ENCODE data around the gene NOP10. TPM values are rescaled to one million over a fixed set of nuclear protein-coding genes. Genes with fewer than 3 reads are reported as not detected.
A peak's percentile ranks its signal among the peaks of the same experiment; 100 is the strongest.

Gene NOP10
- total RNA-seq, 1 experiment from 2014 or later = 257 TPM

DNA sequence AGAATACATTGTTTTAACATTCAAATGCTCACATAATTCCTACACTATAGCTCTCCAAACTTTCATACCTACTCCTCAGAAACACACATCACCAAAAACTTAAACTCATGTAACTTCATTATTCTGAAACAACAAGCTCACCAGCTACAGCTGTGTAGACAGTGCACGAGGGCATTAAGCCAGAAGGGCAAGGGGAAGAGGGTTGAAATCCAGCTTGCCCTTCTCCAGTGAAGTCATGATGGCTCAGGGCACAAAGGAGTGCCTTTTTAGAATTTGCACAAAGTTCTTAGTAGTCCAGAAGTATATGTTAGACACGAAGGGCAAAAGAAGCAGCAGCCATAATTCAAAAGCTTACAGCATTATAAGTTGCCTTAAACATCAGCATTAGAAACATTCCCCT lies 13.9 kb downstream of the NOP10 start:
- H3K27ac ChIP-seq = no peak overlapping the region
- no peaks in the 10 kb centered on the region for H3K4me1 ChIP-seq
- no peaks in the 10 kb centered on the region for H3K36me3 ChIP-seq
- no peak for DNase-seq
- no peak overlapping the region for H3K4me3 ChIP-seq
- no peaks in the 10 kb centered on the region for H3K9me3 ChIP-seq (replicated peaks)
- H3K27me3 ChIP-seq = no peaks in the 10 kb centered on the region

- Histone ChIP-seq H3K4me3 (no peak overlapping the region), H3K27me3 (no peaks in the 10 kb centered on the region), H3K9me3 (replicated peaks) (no peaks in the 10 kb centered on the region), H3K27ac (no peak overlapping the region), H3K4me1 (no peaks in the 10 kb centered on the region), H3K36me3 (no peaks in the 10 kb centered on the region)
- no peak for DNase-seq
Observed at GRCh38 chr15:34327906-34328305, 15.0 kb downstream of the NOP10 start.

DNA sequence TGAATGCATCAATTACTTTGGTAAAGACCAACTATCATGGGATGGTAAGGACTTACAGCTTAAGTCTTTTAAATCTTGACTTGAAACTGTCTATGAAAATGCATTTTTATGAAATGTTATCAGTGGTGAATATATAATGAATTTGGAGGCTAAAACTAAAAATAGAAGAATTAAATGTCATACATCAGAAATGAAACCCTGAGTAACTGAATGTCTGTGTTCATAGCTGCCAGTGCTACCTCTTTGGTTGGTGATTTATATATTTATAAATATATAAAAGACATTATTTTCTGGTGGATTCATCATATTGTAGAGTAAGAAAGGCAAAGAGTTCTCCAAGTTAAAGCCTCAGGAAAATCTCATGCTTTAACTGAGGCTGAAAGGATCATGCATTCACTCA lies 17.6 kb downstream of the NOP10 start:
- H3K27ac ChIP-seq = no peak overlapping the region
- H3K4me3 ChIP-seq = no peak overlapping the region
- H3K27me3 ChIP-seq = no peaks in the 10 kb centered on the region
- no peak for DNase-seq
- no peaks in the 10 kb centered on the region for H3K4me1 ChIP-seq
- H3K9me3 ChIP-seq (replicated peaks) = no peaks in the 10 kb centered on the region
- no peaks in the 10 kb centered on the region for H3K36me3 ChIP-seq

GRCh38 chr15:34324933-34325332 lies 18.0 kb downstream of the NOP10 start:
- H3K4me3 ChIP-seq = no peak overlapping the region
- H3K27me3 ChIP-seq = no peaks in the 10 kb centered on the region
- no peaks in the 10 kb centered on the region for H3K9me3 ChIP-seq (replicated peaks)
- DNase-seq = no peak
- H3K36me3 ChIP-seq = no peaks in the 10 kb centered on the region
- no peak overlapping the region for H3K27ac ChIP-seq
- no peaks in the 10 kb centered on the region for H3K4me1 ChIP-seq

DNA sequence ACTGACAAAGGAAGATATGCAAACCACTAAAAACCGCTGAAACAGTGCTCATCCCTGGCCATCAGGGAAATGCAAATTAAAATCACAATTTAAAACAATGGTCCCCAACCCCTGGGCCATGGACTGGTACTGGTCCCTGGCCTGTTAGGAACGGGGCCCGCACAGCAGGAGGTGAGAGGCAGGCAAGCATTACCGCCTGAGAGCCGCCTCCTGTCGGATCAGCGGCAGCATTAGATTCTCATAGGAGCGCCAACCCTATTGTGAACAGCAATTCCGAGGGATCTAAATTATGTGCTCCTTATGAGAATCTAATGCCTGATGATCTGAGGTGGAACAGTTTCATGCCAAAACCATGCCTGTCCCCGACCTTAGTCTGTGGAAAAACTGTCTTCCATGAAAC lies 19.7 kb downstream of the NOP10 start:
- H3K36me3 ChIP-seq = no peaks in the 10 kb centered on the region
- H3K27ac ChIP-seq = no peak overlapping the region
- DNase-seq = no peak
- no peak overlapping the region for H3K4me3 ChIP-seq
- H3K4me1 ChIP-seq = no peaks in the 10 kb centered on the region
- no peaks in the 10 kb centered on the region for H3K9me3 ChIP-seq (replicated peaks)
- no peaks in the 10 kb centered on the region for H3K27me3 ChIP-seq

GRCh38 chr15:34318277-34319079 lies 24.5 kb downstream of the NOP10 start:
- peak; percentile 58 to 75 for DNase-seq
- Histone ChIP-seq H3K4me3 (peak overlapping the region; percentile 58), H3K9me3 (replicated peaks) (no peaks in the 10 kb centered on the region), H3K36me3 (no peaks in the 10 kb centered on the region), H3K27me3 (no peaks in the 10 kb centered on the region), H3K4me1 (no peaks in the 10 kb centered on the region; the same call in 1 of the 2 replicates), H3K27ac (no peak overlapping the region)

GRCh38 chr15:34314491-34315490 lies 28.1 kb downstream of the NOP10 start:
- H3K27ac ChIP-seq = no peak overlapping the region
- no peak for DNase-seq
- no peaks in the 10 kb centered on the region for H3K9me3 ChIP-seq (replicated peaks)
- H3K27me3 ChIP-seq = no peaks in the 10 kb centered on the region
- H3K36me3 ChIP-seq = no peaks in the 10 kb centered on the region
- H3K4me1 ChIP-seq = no peaks in the 10 kb centered on the region; the same call in 1 of the 2 replicates
- H3K4me3 ChIP-seq = no peak overlapping the region

- no peak for DNase-seq
- H3K4me1 ChIP-seq = no peaks in the 10 kb centered on the region
- H3K36me3 ChIP-seq = no peaks in the 10 kb centered on the region
- no peaks in the 10 kb centered on the region for H3K27me3 ChIP-seq
- no peak overlapping the region for H3K4me3 ChIP-seq
- no peaks in the 10 kb centered on the region for H3K9me3 ChIP-seq (replicated peaks)
- no peak overlapping the region for H3K27ac ChIP-seq
Observed at GRCh38 chr15:34311563-34311962, 31.4 kb downstream of the NOP10 start.

DNA sequence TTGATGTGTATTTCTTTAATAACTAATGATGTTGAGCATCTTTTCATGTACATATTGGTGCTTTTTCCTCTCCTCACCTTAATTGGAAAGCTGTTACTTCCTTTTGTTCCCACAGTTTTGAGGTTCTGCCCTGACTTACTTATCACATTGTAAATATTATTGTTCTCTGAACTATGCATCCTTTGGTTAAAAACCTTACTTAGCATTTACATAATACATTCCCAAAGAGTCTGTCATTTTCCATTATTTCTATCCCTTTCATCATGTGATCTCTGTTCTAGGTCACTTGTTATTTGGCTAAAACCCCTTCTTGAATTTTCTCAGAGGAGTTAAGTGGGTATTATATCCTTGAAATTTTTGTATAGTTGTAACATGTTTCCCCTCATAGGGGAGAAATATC lies 38.3 kb downstream of the NOP10 start:
- Histone ChIP-seq H3K27ac (no peak overlapping the region), H3K9me3 (replicated peaks) (no peaks in the 10 kb centered on the region), H3K27me3 (no peaks in the 10 kb centered on the region), H3K4me1 (no peaks in the 10 kb centered on the region), H3K4me3 (no peak overlapping the region), H3K36me3 (no peaks in the 10 kb centered on the region)
- DNase-seq = no peak

DNA sequence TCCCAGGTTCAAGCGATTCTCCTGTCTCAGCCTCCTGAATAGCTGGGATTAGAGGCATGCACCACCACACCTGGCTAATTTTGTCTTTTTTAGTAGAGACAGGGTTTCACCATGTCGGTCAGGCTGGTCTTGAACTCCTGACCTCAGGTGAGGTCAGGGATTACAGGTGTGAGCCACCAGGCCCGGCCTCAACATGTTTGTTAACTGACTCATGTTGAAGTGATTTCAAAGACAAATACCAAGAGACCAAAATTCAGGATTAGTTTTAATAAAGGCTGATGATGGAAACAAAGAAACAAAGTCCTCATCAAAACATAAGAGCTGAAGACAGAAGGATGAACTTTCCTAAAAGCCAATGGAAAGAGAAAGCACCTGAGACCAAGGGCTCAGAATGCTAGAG lies 41.9 kb downstream of the NOP10 start:
- Histone ChIP-seq H3K27ac (no peak overlapping the region), H3K4me3 (no peak overlapping the region), H3K4me1 (no peaks in the 10 kb centered on the region), H3K9me3 (replicated peaks) (no peaks in the 10 kb centered on the region), H3K36me3 (no peaks in the 10 kb centered on the region), H3K27me3 (no peaks in the 10 kb centered on the region)
- no peak for DNase-seq

DNA sequence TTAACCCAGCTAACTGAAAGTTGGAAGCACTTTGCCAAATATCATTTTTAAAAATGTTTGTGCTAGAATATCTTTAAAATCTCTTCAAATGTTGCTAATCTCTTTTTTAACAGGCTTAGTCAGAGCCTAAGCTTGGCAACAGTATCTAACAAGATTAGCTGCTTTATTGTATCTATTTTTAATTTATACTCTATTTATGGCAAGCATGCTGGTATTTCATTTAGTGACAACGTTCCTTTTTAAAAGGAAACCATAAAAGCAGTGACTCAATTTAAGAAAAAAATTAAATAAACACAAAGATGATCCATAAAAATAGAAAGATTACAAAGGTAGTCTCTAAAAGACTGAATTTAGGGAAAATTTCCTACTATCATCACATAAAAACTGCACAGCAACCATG lies 45.9 kb downstream of the NOP10 start:
- H3K27ac ChIP-seq = no peak overlapping the region
- no peaks in the 10 kb centered on the region for H3K4me1 ChIP-seq
- DNase-seq = no peak
- H3K27me3 ChIP-seq = no peaks in the 10 kb centered on the region
- no peaks in the 10 kb centered on the region for H3K9me3 ChIP-seq (replicated peaks)
- no peak overlapping the region for H3K4me3 ChIP-seq
- no peaks in the 10 kb centered on the region for H3K36me3 ChIP-seq

DNA sequence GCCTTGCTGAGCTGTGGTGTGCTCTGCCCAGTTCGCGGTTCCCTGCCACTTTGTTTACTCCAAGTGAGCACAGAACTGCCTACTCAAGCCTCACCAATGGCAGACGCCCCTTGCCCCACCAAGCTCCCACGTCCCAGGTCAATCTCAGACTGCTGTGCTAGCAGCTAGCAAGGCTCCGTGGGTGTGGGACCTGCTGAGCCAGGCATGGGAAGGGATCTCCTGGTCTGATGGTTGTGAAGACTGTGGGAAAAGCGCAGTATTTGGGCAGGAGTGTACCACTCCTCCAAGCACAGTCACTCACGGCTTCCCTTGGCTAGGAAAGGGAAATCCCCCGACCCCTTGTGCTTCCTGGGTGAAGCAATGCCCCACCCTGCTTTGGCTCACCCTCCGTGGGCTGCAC lies 50.3 kb downstream of the NOP10 start:
- no peaks in the 10 kb centered on the region for H3K36me3 ChIP-seq
- H3K4me1 ChIP-seq = no peaks in the 10 kb centered on the region
- H3K27ac ChIP-seq = no peak overlapping the region
- no peaks in the 10 kb centered on the region for H3K9me3 ChIP-seq (replicated peaks)
- H3K4me3 ChIP-seq = no peak overlapping the region
- DNase-seq = no peak
- H3K27me3 ChIP-seq = no peaks in the 10 kb centered on the region
